A673 (cell line): ENCODE measurements around the gene LPXN. TPM values are rescaled to one million over a fixed set of nuclear protein-coding genes. Genes with fewer than 3 reads are reported as not detected.

Experiments
- BruUV-seq: library from RNA; stranded (reverse); fragments of 400-500 nt; replicated peaks from 2 replicates; lab custom pipeline; 2021; lab: Mats Ljungman, UMichigan
- CTCF ChIA-PET: fragments of 300-600 bp; sonication (Branson Sonifier 250); formaldehyde crosslinking; loops from one replicate; lab custom pipeline; 2022; ENCODE audit warnings: antibody characterized with exemption; lab: Charles Lee
- POLR2A ChIA-PET: fragments of 300-600 bp; sonication (Branson Sonifier 250); formaldehyde crosslinking; loops from one replicate; lab custom pipeline; 2022; ENCODE audit warnings: antibody characterized with exemption; ENCODE audit not compliant: low non-redundant PET; lab: Charles Lee
- DNase-seq: peaks from one replicate; pipeline ENCODE4 v3.0.0-alpha.2; 2015; ENCODE audit warnings: low spot score
- H3K27ac ChIP-seq: fragments of 200-600 bp; sonication (generic); 2 replicates; pipeline ENCODE4 v1.5.1; 2016; ENCODE audit warnings: mixed run types, low read depth, mild to moderate bottlenecking, mixed read lengths, antibody characterized with exemption, low read length; ENCODE audit not compliant: poor library complexity, severe bottlenecking
- H3K27me3 ChIP-seq: fragments of 200-600 bp; sonication (generic); replicated peaks from 2 replicates; pipeline ENCODE4 v1.6.1; 2017; ENCODE audit warnings: mixed run types, low read depth, mild to moderate bottlenecking, mixed read lengths, antibody characterized with exemption, low read length; ENCODE audit not compliant: insufficient read depth, poor library complexity
- H3K36me3 ChIP-seq: fragments of 200-600 bp; sonication (generic); 2 replicates; pipeline ENCODE4 v1.6.1; 2016; ENCODE audit warnings: mixed run types, mild to moderate bottlenecking, mixed read lengths, antibody characterized with exemption, low read length; ENCODE audit not compliant: insufficient read depth, poor library complexity, severe bottlenecking
- H3K4me1 ChIP-seq: fragments of 200-600 bp; sonication (generic); 2 replicates; pipeline ENCODE4 v1.6.1; 2017; ENCODE audit warnings: mixed run types, mild to moderate bottlenecking, mixed read lengths, antibody characterized with exemption, low read length; ENCODE audit not compliant: insufficient read depth, poor library complexity, severe bottlenecking
- H3K4me3 ChIP-seq: fragments of 200-600 bp; sonication (generic); 2 replicates; pipeline ENCODE4 v1.5.1; 2016; ENCODE audit warnings: low read depth, mixed run types, mild to moderate bottlenecking, mixed read lengths, low read length; ENCODE audit not compliant: poor library complexity, severe bottlenecking
- H3K9me3 ChIP-seq: fragments of 200-600 bp; sonication (generic); 2 replicates; pipeline ENCODE4 v1.6.1; 2016; ENCODE audit warnings: mixed run types, low read depth, mild to moderate bottlenecking, mixed read lengths, antibody characterized with exemption, low read length; ENCODE audit not compliant: poor library complexity, severe bottlenecking
- CTCF ChIP-seq: fragments of 300-800, 200-600 bp; sonication (generic); conservative IDR thresholded peaks from 2 replicates; pipeline ENCODE4 v1.5.1; 2017; ENCODE audit warnings: low read depth, mild to moderate bottlenecking, antibody characterized with exemption, low read length, moderate library complexity, mixed read lengths
- EZH2 ChIP-seq: fragments of 200-600 bp; sonication (generic); IDR thresholded peaks from 2 replicates; pipeline ENCODE4 v1.6.1; 2017; ENCODE audit warnings: borderline replicate concordance, low read depth, mild to moderate bottlenecking, mixed read lengths, antibody characterized with exemption, low read length; ENCODE audit not compliant: poor library complexity, severe bottlenecking
- intact Hi-C: fragments of 100-400 bp; cut with micrococcal nuclease; formaldehyde crosslinking; loops from one replicate; pipeline ENCODE4 v1.10.0; 2022; ENCODE audit not compliant: unreplicated experiment
- total RNA-seq: library from RNA; stranded (reverse); gene quantifications from 2 replicates; pipeline ENCODE4 v1.2.3, GENCODE V29; 2021

The LPXN gene
- total RNA-seq, 1 experiment from 2014 or later, result 3.3 TPM

- Histone ChIP-seq H3K4me1 (no peaks in the 10 kb centered on the region), H3K36me3 (no peaks in the 10 kb centered on the region), H3K27me3 (no peaks in the 10 kb centered on the region), H3K4me3 (no peak overlapping the region), H3K9me3 (no peaks in the 10 kb centered on the region), H3K27ac (no peak overlapping the region)
- BruUV-seq, result no TSS peak
- POLR2A ChIA-PET, result no interaction called here
- CTCF ChIA-PET, result no interaction called here
- no peak for DNase-seq
- intact Hi-C loops, result loop anchor here (10.0 kb wide), 1 partner anchor 723 kb away; no protein-coding TSS in a partner anchor
- TF ChIP-seq CTCF, result no peak
- no peak for TF ChIP-seq EZH2
Observed at GRCh38 chr11:58527429-58527828, 48.2 kb downstream of the LPXN start.

- H3K9me3 ChIP-seq, result no peaks in the 10 kb centered on the region
- H3K4me1 ChIP-seq, result no peaks in the 10 kb centered on the region
- no peaks in the 10 kb centered on the region for H3K27me3 ChIP-seq
- H3K27ac ChIP-seq, result no peak overlapping the region
- H3K4me3 ChIP-seq, result no peak overlapping the region
- ChIA-PET CTCF (no interaction called here), POLR2A (no interaction called here)
- BruUV-seq, result no TSS peak
- intact Hi-C loops, result loop anchor here (10.0 kb wide), 1 partner anchor 722 kb away; no protein-coding TSS in a partner anchor
- no peak for DNase-seq
- no peak for TF ChIP-seq CTCF
- TF ChIP-seq EZH2, result no peak
- H3K36me3 ChIP-seq, result no peaks in the 10 kb centered on the region
Observed at GRCh38 chr11:58526721-58527120, 48.9 kb downstream of the LPXN start.

GRCh38 chr11:58525037-58525614 lies 50.5 kb downstream of the LPXN start:
- Histone ChIP-seq H3K4me3 (no peak overlapping the region), H3K27me3 (peaks cover 3% of the 10 kb centered on the region), H3K4me1 (no peaks in the 10 kb centered on the region), H3K9me3 (no peaks in the 10 kb centered on the region), H3K27ac (no peak overlapping the region), H3K36me3 (no peaks in the 10 kb centered on the region)
- POLR2A ChIA-PET, result no interaction called here
- CTCF ChIA-PET, result no interaction called here
- no TSS peak for BruUV-seq
- intact Hi-C loops, result loop anchor here (10.0 kb wide), 1 partner anchor 720 kb away; no protein-coding TSS in a partner anchor
- TF ChIP-seq CTCF, result no peak
- TF ChIP-seq EZH2, result no peak
- DNase-seq, result no peak
